Smooth muscle cell (in vitro differentiated cells): ENCODE data around the gene ATF7IP. TPM values are rescaled to one million over a fixed set of nuclear protein-coding genes. Genes with fewer than 3 reads are reported as not detected.
A peak's percentile ranks its signal among the peaks of the same experiment; 100 is the strongest.

Source experiments
- DNase-seq: peaks from one replicate; lab custom pipeline; 2025; ENCODE audit not compliant: unreplicated experiment; lab: John Stamatoyannopoulos, UW
- H2AFZ ChIP-seq: fragments of 200-600 bp; sonication (generic); 2 replicates; pipeline ENCODE4 v1.6.0; 2016; ENCODE audit warnings: antibody characterized with exemption, low read depth, mild to moderate bottlenecking
- H3F3A ChIP-seq: fragments of 200-600 bp; sonication (generic); 2 replicates; pipeline ENCODE4 v1.6.0; 2017; ENCODE audit warnings: antibody characterized with exemption, low read depth
- H3K27ac ChIP-seq: fragments of 200-600 bp; sonication (generic); 2 replicates; pipeline ENCODE4 v1.5.1; 2016; ENCODE audit warnings: low read depth, mild to moderate bottlenecking
- H3K27me3 ChIP-seq: fragments of 200-600 bp; sonication (generic); 2 replicates; pipeline ENCODE4 v1.6.1; 2016; ENCODE audit warnings: low read depth, mild to moderate bottlenecking
- H3K36me3 ChIP-seq: fragments of 200-600 bp; sonication (generic); 2 replicates; pipeline ENCODE4 v1.5.1; 2016; ENCODE audit warnings: low read depth
- H3K4me1 ChIP-seq: fragments of 200-600 bp; sonication (generic); 2 replicates; pipeline ENCODE4 v1.5.1; 2016; ENCODE audit warnings: low read depth
- H3K4me2 ChIP-seq: fragments of 200-600 bp; sonication (generic); 2 replicates; pipeline ENCODE4 v1.6.0; 2016; ENCODE audit warnings: mild to moderate bottlenecking
- H3K4me3 ChIP-seq: fragments of 200-600 bp; sonication (generic); 2 replicates; pipeline ENCODE4 v1.5.1; 2016; ENCODE audit warnings: mild to moderate bottlenecking
- H3K79me2 ChIP-seq: fragments of 200-600 bp; sonication (generic); 2 replicates; pipeline ENCODE4 v1.6.0; 2016; ENCODE audit warnings: low read depth, mild to moderate bottlenecking
- H3K9ac ChIP-seq: fragments of 200-600 bp; sonication (generic); 2 replicates; pipeline ENCODE4 v1.6.0; 2016; ENCODE audit warnings: low read depth
- H3K9me3 ChIP-seq: fragments of 200-600 bp; sonication (generic); replicated peaks from 2 replicates; pipeline ENCODE4 v1.5.1; 2016; ENCODE audit warnings: low read depth
- H4K20me1 ChIP-seq: fragments of 200-600 bp; sonication (generic); 2 replicates; pipeline ENCODE4 v1.6.0; 2016; ENCODE audit warnings: low read depth
- WGBS: methylation state at CpG from one replicate; pipeline ENCODE4 v1.1.7; 2016; ENCODE audit warnings: low lambda C conversion rate; 5-methylcytosine and 5-hydroxymethylcytosine counted together
- polyA plus RNA-seq: library from polyadenylated mRNA; unstranded; fragments of >200 nt; fragmentation: Nextera tagmentation; extraction: Ambion mirVana; gene quantifications from 2 replicates; pipeline ENCODE4 v1.2.1, GENCODE V29; 2016
- total RNA-seq: library from RNA; depleted of rRNA; stranded (reverse); fragments of >200 nt; gene quantifications from 2 replicates; pipeline ENCODE4 v1.2.3, GENCODE V29; 2014
- TF ChIP-seq, protein P1 (sequence below): fragments of 200-600 bp; sonication (generic); IDR thresholded peaks from 2 replicates; pipeline ENCODE4 v1.5.1; 2017; ENCODE audit warnings: borderline replicate concordance, mild to moderate bottlenecking, antibody characterized with exemption; ENCODE audit not compliant: insufficient read depth, poor library complexity, severe bottlenecking

Gene ATF7IP
- total and polyA plus RNA-seq, 2 experiments from 2014 or later: 27.5 to 66.8 TPM

DNA sequence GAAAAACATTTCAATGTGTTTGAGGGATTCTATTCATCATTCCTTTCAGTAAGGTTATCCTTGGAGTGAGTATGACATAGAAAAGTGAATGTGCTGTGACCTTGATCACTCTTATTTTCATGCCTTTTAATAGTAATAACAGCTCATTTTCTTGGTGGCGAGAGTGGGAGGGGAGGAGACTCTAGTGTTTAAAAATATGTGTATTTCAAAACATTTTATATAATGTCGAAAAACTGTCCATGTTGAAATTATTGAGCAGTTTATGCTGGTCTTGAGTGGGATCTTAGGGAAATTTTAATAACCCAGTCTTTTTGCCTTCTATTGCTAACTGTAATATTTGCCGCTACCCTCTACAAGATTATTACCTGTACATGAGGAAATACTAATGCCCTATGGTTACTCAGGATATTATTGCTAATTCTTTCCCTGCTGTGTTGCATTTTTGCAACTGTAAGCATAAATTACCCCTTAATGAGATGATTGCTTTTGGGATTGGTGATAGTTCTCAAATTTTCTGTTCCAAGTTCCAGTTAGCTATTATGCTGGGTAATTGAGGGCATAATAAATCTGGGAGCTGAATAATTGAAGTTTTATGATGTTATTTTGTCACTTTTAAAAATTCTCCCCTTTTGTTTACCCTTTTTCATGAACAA, 21.9 kb downstream of the ATF7IP start:
- H3K36me3 ChIP-seq: no peaks in the 10 kb centered on the region
- peak overlapping the region; percentile 42 for H3K4me3 ChIP-seq
- H3K79me2 ChIP-seq: peaks cover 100% of the 10 kb centered on the region
- DNase-seq: no peak
- no peak overlapping the region for H3K9ac ChIP-seq
- no peak overlapping the region for H2AFZ ChIP-seq
- H3K27me3 ChIP-seq: no peaks in the 10 kb centered on the region
- 87% methylated on average over 3 of the region's 3 CpGs for WGBS
- no peaks in the 10 kb centered on the region for H3K9me3 ChIP-seq
- peaks cover 24% of the 10 kb centered on the region for H3F3A ChIP-seq
- peak overlapping the region; percentile 22 for H3K27ac ChIP-seq
- no peaks in the 10 kb centered on the region for H4K20me1 ChIP-seq
- peaks cover 48% of the 10 kb centered on the region for H3K4me1 ChIP-seq
- H3K4me2 ChIP-seq: no peak overlapping the region
- TF ChIP-seq, protein P1, sequence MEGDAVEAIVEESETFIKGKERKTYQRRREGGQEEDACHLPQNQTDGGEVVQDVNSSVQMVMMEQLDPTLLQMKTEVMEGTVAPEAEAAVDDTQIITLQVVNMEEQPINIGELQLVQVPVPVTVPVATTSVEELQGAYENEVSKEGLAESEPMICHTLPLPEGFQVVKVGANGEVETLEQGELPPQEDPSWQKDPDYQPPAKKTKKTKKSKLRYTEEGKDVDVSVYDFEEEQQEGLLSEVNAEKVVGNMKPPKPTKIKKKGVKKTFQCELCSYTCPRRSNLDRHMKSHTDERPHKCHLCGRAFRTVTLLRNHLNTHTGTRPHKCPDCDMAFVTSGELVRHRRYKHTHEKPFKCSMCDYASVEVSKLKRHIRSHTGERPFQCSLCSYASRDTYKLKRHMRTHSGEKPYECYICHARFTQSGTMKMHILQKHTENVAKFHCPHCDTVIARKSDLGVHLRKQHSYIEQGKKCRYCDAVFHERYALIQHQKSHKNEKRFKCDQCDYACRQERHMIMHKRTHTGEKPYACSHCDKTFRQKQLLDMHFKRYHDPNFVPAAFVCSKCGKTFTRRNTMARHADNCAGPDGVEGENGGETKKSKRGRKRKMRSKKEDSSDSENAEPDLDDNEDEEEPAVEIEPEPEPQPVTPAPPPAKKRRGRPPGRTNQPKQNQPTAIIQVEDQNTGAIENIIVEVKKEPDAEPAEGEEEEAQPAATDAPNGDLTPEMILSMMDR: no peak

DNA sequence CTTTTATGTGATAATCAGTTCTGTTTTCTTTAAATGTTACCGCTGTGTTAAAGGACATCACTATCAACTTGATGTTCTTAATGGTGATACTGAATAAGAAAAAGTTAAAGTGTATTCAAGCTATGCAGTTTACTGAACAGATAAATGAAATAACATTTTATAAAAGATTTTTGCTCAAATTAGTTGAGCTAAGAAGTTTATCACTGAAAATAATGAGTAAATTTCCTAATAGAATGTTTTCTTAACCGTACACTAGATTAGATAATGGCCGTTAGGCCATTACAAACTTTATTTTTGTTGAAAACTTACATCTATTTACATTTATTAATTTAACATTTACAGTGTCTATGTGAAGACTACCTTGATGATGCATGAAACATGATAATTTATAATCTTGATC, 25.0 kb downstream of the ATF7IP start:
- Histone ChIP-seq H4K20me1 (no peaks in the 10 kb centered on the region), H3K4me3 (no peak overlapping the region), H3K4me1 (peaks cover 60% of the 10 kb centered on the region), H3K9ac (no peak overlapping the region), H3F3A (peaks cover 26% of the 10 kb centered on the region), H3K79me2 (peaks cover 96% of the 10 kb centered on the region), H3K27ac (peak overlapping the region; percentile 37), H3K27me3 (no peaks in the 10 kb centered on the region), H3K4me2 (peak overlapping the region; percentile 51), H3K36me3 (no peaks in the 10 kb centered on the region), H2AFZ (no peak overlapping the region), H3K9me3 (no peaks in the 10 kb centered on the region)
- no peak for DNase-seq
- TF ChIP-seq, protein P1: no peak
- 72% methylated on average over 3 of the region's 3 CpGs for WGBS

DNA sequence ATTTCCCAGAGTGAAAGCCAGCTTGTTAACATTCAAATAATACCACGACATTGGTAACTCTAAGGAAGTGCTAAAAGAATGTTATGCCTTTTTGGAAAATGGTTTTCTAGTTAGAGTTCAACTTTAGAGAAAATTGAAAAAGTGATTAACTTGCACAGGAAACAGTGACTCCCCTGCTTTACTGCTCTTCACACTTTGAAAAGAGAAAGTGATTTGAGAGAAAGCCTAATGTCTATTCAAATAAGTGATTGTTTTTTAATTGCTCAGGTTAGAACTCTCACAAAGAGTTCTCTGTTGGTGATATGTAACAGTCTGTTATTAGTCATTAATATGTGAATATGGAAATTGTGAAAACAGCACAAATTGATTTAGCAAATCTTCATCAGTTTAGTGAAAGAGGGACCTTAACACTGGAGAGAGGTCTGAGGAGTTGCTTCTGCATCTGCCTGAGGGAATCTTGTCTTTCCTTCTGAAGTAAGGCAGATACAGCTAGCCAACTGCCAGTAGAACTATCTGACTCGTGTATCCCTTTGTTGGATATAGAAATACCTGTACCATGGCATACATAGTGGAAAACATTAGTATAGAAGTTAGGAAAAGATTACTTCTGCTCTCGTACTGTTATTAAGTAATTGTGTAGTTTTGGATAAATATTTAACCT, 25.5 kb downstream of the ATF7IP start:
- TF ChIP-seq, protein P1: no peak
- Histone ChIP-seq H4K20me1 (no peaks in the 10 kb centered on the region), H3K36me3 (no peaks in the 10 kb centered on the region), H3K27ac (peak overlapping the region; percentile 37), H3K4me1 (peaks cover 61% of the 10 kb centered on the region), H3K27me3 (no peaks in the 10 kb centered on the region), H3K9ac (no peak overlapping the region), H3K79me2 (peaks cover 96% of the 10 kb centered on the region), H3K9me3 (no peaks in the 10 kb centered on the region), H3K4me3 (no peak overlapping the region), H3F3A (peaks cover 26% of the 10 kb centered on the region), H3K4me2 (peak overlapping the region; percentile 51), H2AFZ (no peak overlapping the region)
- 30% methylated on average over 3 of the region's 3 CpGs for WGBS
- DNase-seq: no peak
